Measurements from ENCODE around the gene C8G. TPM values are rescaled to one million over a fixed set of nuclear protein-coding genes. Genes with fewer than 3 reads are reported as not detected.

The C8G gene
- polyA plus RNA-seq, 3 donors from 2014 or later: 1.7 to 5.1 (median 2.1) TPM

GRCh38 chr9:136910197-136910900 is 34.7 kb upstream of the C8G start:
- H3K9me3 Mint-ChIP-seq: no peaks in the 10 kb centered on the region
- H3K4me3 Mint-ChIP-seq: no peak overlapping the region
- peak overlapping the region in 2 of 6 donors; percentile 9 to 44 for H3K27ac Mint-ChIP-seq
- H3K27me3 Mint-ChIP-seq (ENCODE audit: low read depth in 3 of 3): peaks cover 0 to 2% (median 0%) of the 10 kb centered on the region in 3 donors
- H3K36me3 Mint-ChIP-seq: peaks cover 2 to 16% (median 7%) of the 10 kb centered on the region in 3 donors
- no peak for DNase-seq
- peaks cover 0 to 2% of the 10 kb centered on the region in 2 donors for H3K4me1 Mint-ChIP-seq

GRCh38 chr9:136910901-136911245 is 34.2 kb upstream of the C8G start:
- H3K9me3 Mint-ChIP-seq: no peaks in the 10 kb centered on the region
- no peak for DNase-seq
- H3K36me3 Mint-ChIP-seq: peaks cover 2 to 19% (median 10%) of the 10 kb centered on the region in 3 donors
- H3K4me3 Mint-ChIP-seq: no peak overlapping the region
- H3K27ac Mint-ChIP-seq: peak overlapping the region in 1 of 6 donors; percentile 44
- H3K4me1 Mint-ChIP-seq: peaks cover 0 to 2% of the 10 kb centered on the region in 2 donors
- peaks cover 0 to 2% (median 0%) of the 10 kb centered on the region in 3 donors for H3K27me3 Mint-ChIP-seq (ENCODE audit: low read depth in 3 of 3)

DNA sequence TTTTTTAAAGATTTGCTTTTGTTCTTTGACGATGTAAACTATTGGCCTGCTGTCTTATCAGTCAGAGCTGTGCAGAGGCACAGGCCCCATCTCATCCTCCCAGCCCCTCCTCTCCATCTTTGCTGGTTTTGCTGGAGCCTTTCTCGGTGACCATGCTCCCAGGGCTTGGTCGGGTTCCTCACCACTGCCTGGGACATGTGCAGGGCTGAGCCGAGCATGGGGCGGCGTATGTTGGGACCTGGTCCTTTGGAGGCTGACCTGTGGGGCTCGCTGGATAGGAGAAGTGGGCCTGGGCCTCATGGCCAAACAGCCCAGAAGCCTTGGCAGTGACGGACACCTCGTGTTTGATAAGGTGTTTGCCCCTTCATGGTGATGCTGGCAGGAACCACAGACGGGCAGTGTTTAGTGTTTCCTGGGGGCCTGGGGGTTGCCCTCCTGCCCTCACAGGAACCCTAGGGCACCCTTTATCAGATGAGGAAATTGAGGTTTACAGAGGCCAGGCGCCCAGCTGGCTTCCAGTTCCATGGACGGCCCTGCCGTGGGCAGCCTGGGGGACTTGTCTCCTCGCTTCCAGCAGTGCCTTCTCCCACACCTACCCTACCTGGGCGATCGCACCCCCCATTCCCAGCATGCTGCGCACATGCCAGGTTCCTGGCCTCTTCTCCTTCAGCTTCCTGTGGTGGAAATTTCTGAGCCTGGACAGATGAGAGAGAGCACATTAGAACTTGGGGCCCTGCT is 31.2 kb upstream of the C8G start:
- Mint-ChIP-seq H3K27ac (no peak overlapping the region), H3K27me3 (ENCODE audit: low read depth in 3 of 3) (peaks cover 0 to 2% (median 0%) of the 10 kb centered on the region in 3 donors), H3K4me3 (no peak overlapping the region), H3K9me3 (no peaks in the 10 kb centered on the region), H3K4me1 (peaks cover 0 to 5% of the 10 kb centered on the region in 2 donors), H3K36me3 (peaks cover 7 to 32% (median 17%) of the 10 kb centered on the region in 3 donors)
- no peak for DNase-seq

GRCh38 chr9:136915632-136916329 is 29.3 kb upstream of the C8G start:
- peaks cover 0 to 3% of the 10 kb centered on the region in 2 donors for H3K4me1 Mint-ChIP-seq
- H3K27ac Mint-ChIP-seq: peak overlapping the region in 2 of 6 donors; percentile 37 to 56
- H3K27me3 Mint-ChIP-seq (ENCODE audit: low read depth in 3 of 3): no peaks in the 10 kb centered on the region
- no peak for DNase-seq
- H3K4me3 Mint-ChIP-seq: no peak overlapping the region
- H3K36me3 Mint-ChIP-seq: peaks cover 7 to 26% (median 13%) of the 10 kb centered on the region in 3 donors
- H3K9me3 Mint-ChIP-seq: no peaks in the 10 kb centered on the region

DNA sequence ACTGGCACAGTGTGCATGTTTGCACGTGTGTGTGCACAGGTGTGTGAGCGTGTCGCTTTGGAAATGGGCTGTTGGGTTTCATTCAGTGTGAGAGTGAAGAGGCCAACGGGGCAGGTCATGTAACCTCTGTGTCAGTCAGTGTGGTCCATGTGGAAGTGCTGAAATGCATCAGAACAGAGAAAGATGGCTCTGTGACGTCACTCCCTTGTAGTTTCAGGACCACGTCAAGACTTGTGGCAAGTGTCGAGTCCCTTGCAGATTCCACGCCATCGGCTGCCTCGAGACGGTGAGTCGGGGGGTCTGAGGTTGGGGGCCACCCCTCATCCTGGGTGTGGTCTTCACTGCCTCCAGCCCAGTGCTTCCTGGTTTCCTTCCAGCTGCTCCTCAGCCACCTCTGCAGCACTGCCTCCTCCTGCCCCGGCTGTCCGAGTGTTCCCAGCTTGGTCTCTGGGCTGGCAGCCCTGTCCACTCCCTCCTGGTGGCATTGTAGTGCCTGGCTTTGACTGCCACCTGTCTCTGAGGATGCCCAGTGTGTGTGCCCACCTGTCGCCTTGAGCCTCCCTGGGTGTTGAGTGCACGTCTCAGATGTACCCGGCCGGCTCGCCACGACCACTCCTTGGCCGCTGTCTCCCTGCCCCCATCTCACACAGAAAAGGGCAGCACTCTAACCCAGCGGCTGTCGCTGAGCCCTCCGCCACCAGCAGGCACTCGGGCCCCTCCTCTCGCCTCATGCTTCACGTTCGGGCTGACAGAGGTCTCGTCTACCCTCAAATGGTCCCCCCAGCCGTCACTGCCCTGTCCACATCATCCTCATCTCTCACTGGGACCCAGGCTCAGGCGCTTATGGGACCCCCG is 28.5 kb upstream of the C8G start:
- Mint-ChIP-seq H3K36me3 (peaks cover 7 to 25% (median 13%) of the 10 kb centered on the region in 3 donors), H3K27ac (no peak overlapping the region), H3K4me3 (no peak overlapping the region)

GRCh38 chr9:136917902-136918301 is 27.1 kb upstream of the C8G start:
- Mint-ChIP-seq H3K27ac (peak overlapping the region in 1 of 6 donors; percentile 61), H3K27me3 (ENCODE audit: low read depth in 3 of 3) (no peaks in the 10 kb centered on the region), H3K36me3 (peaks cover 7 to 27% (median 13%) of the 10 kb centered on the region in 3 donors)

More for the DNA sequence above, 28.5 kb upstream of the C8G start:
- no peak for DNase-seq
- Mint-ChIP-seq H3K4me1 (peaks cover 0 to 3% of the 10 kb centered on the region in 2 donors), H3K27me3 (ENCODE audit: low read depth in 3 of 3) (no peaks in the 10 kb centered on the region), H3K9me3 (no peaks in the 10 kb centered on the region)

GRCh38 chr9:136920069-136920468 is 25.0 kb upstream of the C8G start:
- H3K4me3 Mint-ChIP-seq: no peak overlapping the region
- H3K36me3 Mint-ChIP-seq: peaks cover 7 to 29% (median 9%) of the 10 kb centered on the region in 3 donors
- H3K27ac Mint-ChIP-seq: peak overlapping the region in 1 of 6 donors; percentile 3
- no peaks in the 10 kb centered on the region for H3K27me3 Mint-ChIP-seq (ENCODE audit: low read depth in 3 of 3)
- H3K9me3 Mint-ChIP-seq: no peaks in the 10 kb centered on the region
- peaks cover 0 to 3% of the 10 kb centered on the region in 2 donors for H3K4me1 Mint-ChIP-seq
- no peak for DNase-seq

More at GRCh38 chr9:136917902-136918301, 27.1 kb upstream of the C8G start:
- no peak overlapping the region for H3K4me3 Mint-ChIP-seq
- no peak for DNase-seq
- no peaks in the 10 kb centered on the region for H3K9me3 Mint-ChIP-seq
- peaks cover 0 to 3% of the 10 kb centered on the region in 2 donors for H3K4me1 Mint-ChIP-seq

DNA sequence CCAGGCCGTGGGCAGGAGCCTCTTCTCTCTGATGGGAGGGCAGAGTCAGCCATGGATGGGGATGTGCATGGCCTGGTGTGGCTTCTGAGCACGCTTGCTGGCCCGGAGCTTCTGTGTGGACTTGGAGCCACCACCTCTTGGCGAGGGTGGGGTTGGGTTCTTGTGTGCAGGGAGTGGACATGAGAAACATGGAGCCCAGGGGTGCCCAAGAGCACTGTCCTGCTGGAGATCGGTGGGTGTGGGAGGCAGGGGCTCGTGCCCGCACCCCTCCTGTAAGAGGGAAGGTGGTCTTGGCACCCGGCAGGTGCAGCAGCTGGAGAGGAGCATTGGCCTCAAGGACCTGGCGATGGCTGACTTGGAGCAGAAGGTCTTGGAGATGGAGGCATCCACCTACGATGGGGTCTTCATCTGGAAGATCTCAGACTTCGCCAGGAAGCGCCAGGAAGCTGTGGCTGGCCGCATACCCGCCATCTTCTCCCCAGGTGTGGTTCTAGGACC is 24.3 kb upstream of the C8G start:
- Mint-ChIP-seq H3K27me3 (ENCODE audit: low read depth in 3 of 3) (no peaks in the 10 kb centered on the region), H3K27ac (no peak overlapping the region), H3K9me3 (no peaks in the 10 kb centered on the region), H3K4me1 (peaks cover 0 to 3% of the 10 kb centered on the region in 2 donors), H3K4me3 (no peak overlapping the region), H3K36me3 (peaks cover 5 to 26% (median 8%) of the 10 kb centered on the region in 3 donors)
- DNase-seq: no peak

GRCh38 chr9:136921307-136921706 is 23.7 kb upstream of the C8G start:
- no peak for DNase-seq
- no peaks in the 10 kb centered on the region for H3K27me3 Mint-ChIP-seq (ENCODE audit: low read depth in 3 of 3)
- no peak overlapping the region for H3K4me3 Mint-ChIP-seq
- H3K9me3 Mint-ChIP-seq: no peaks in the 10 kb centered on the region
- H3K36me3 Mint-ChIP-seq: peaks cover 3 to 23% (median 5%) of the 10 kb centered on the region in 3 donors
- H3K27ac Mint-ChIP-seq: no peak overlapping the region
- H3K4me1 Mint-ChIP-seq: no peaks in the 10 kb centered on the region

- no peaks in the 10 kb centered on the region for H3K27me3 Mint-ChIP-seq (ENCODE audit: low read depth in 3 of 3)
- DNase-seq: no peak
- H3K9me3 Mint-ChIP-seq: no peaks in the 10 kb centered on the region
- no peak overlapping the region for H3K4me3 Mint-ChIP-seq
- peaks cover 3 to 22% (median 5%) of the 10 kb centered on the region in 3 donors for H3K36me3 Mint-ChIP-seq
- no peaks in the 10 kb centered on the region for H3K4me1 Mint-ChIP-seq
- H3K27ac Mint-ChIP-seq: no peak overlapping the region
These were observed 23.3 kb upstream of the C8G start for GRCh38 chr9:136921718-136922117.

DNA sequence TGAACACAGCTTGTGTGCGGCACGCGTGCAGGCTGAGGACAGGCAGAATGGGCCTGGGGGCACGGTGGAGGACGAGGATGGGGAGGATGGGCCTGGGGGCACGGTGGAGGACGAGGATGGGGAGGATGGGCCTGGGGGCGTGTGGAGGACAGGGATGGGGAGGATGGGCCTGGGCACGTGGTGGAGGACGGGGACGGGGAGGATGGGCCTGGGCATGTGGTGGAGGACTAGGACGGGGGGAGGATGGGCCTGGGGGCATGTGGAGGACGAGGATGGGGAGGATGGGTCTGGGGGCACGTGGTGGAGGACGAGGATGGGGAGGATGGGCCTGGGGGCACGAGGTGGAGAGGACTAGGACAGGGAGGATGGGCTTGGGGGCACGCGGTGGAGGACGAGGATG is 22.5 kb upstream of the C8G start:
- Mint-ChIP-seq H3K27ac (no peak overlapping the region), H3K27me3 (ENCODE audit: low read depth in 3 of 3) (no peaks in the 10 kb centered on the region), H3K9me3 (no peaks in the 10 kb centered on the region), H3K4me3 (no peak overlapping the region), H3K36me3 (peaks cover 0 to 18% (median 9%) of the 10 kb centered on the region in 3 donors), H3K4me1 (no peaks in the 10 kb centered on the region)
- no peak for DNase-seq

- H3K9me3 Mint-ChIP-seq: no peaks in the 10 kb centered on the region
- no peak overlapping the region for H3K4me3 Mint-ChIP-seq
- H3K4me1 Mint-ChIP-seq: no peaks in the 10 kb centered on the region
- peaks cover 3 to 19% (median 4%) of the 10 kb centered on the region in 3 donors for H3K36me3 Mint-ChIP-seq
- no peak overlapping the region for H3K27ac Mint-ChIP-seq
- H3K27me3 Mint-ChIP-seq (ENCODE audit: low read depth in 3 of 3): peaks cover 0 to 1% (median 0%) of the 10 kb centered on the region in 3 donors
- no peak for DNase-seq
These were observed 21.2 kb upstream of the C8G start for GRCh38 chr9:136923881-136924280.

All from immature natural killer cell (primary cell).